Ishikawa (cell line): Measurements from ENCODE around the gene PPA1.

Source experiments
- CEBPB ChIP-seq: IDR thresholded peaks from 2 replicates; pipeline ENCODE4 v1.6.1; 2012
- CREB1 ChIP-seq: IDR thresholded peaks from 2 replicates; pipeline ENCODE4 v1.6.1; 2012; ENCODE audit warnings: low read depth
- EGR1 ChIP-seq: IDR thresholded peaks from 2 replicates; pipeline ENCODE4 v1.6.1; 2012
- EP300 ChIP-seq: IDR thresholded peaks from 2 replicates; pipeline ENCODE4 v1.6.1; 2012; ENCODE audit warnings: borderline replicate concordance
- FOXM1 ChIP-seq: IDR thresholded peaks from 2 replicates; pipeline ENCODE4 v1.6.1; 2012; ENCODE audit warnings: low read depth, borderline replicate concordance
- MAX ChIP-seq: IDR thresholded peaks from 2 replicates; pipeline ENCODE4 v1.6.1; 2012
- NFIC ChIP-seq: IDR thresholded peaks from 2 replicates; pipeline ENCODE4 v1.6.1; 2012
- RAD21 ChIP-seq: IDR thresholded peaks from 2 replicates; pipeline ENCODE4 v1.6.1; 2012; ENCODE audit warnings: low read depth
- REST ChIP-seq: IDR thresholded peaks from 2 replicates; pipeline ENCODE4 v1.6.1; 2012; ENCODE audit warnings: low read depth, mild to moderate bottlenecking
- TAF1 ChIP-seq: IDR thresholded peaks from 2 replicates; pipeline ENCODE4 v1.6.1; 2012; ENCODE audit warnings: low read depth, mild to moderate bottlenecking
- TCF12 ChIP-seq: IDR thresholded peaks from 2 replicates; pipeline ENCODE4 v1.6.1; 2012; ENCODE audit warnings: low read depth
- TEAD4 ChIP-seq: IDR thresholded peaks from 2 replicates; pipeline ENCODE4 v1.6.1; 2012
- USF1 ChIP-seq: IDR thresholded peaks from 2 replicates; pipeline ENCODE4 v1.6.1; 2012
- YY1 ChIP-seq: IDR thresholded peaks from 2 replicates; pipeline ENCODE4 v1.6.1; 2012; ENCODE audit warnings: low read depth
- ZBTB7A ChIP-seq: IDR thresholded peaks from 2 replicates; pipeline ENCODE4 v1.6.1; 2012; ENCODE audit warnings: low read depth

Gene PPA1

GRCh38 chr10:70197235-70197945 is 35.8 kb downstream of the PPA1 start:
- TF ChIP-seq MAX, result no peak
- TF ChIP-seq YY1, result no peak
- TF ChIP-seq ZBTB7A, result no peak
- TF ChIP-seq CREB1, result no peak
- no peak for TF ChIP-seq REST
- no peak for TF ChIP-seq NFIC
- no peak for TF ChIP-seq EP300
- no peak for TF ChIP-seq RAD21
- no peak for TF ChIP-seq TEAD4
- TF ChIP-seq TAF1, result no peak
- TF ChIP-seq USF1, result no peak
- no peak for TF ChIP-seq TCF12
- no peak for TF ChIP-seq FOXM1
- no peak for TF ChIP-seq CEBPB

GRCh38 chr10:70193391-70193844 is 39.8 kb downstream of the PPA1 start:
- no peak for TF ChIP-seq TCF12
- TF ChIP-seq USF1, result no peak
- TF ChIP-seq EGR1, result no peak
- TF ChIP-seq NFIC, result no peak
- no peak for TF ChIP-seq ZBTB7A
- TF ChIP-seq YY1, result no peak
- no peak for TF ChIP-seq RAD21
- no peak for TF ChIP-seq REST
- TF ChIP-seq TAF1, result no peak

GRCh38 chr10:70192326-70192968 is 40.8 kb downstream of the PPA1 start:
- TF ChIP-seq YY1 (no peak), REST (no peak), TAF1 (no peak), ZBTB7A (no peak), TEAD4 (no peak), EGR1 (no peak), NFIC (no peak), CEBPB (no peak), EP300 (no peak), USF1 (no peak)

GRCh38 chr10:70191972-70192305 is 41.3 kb downstream of the PPA1 start:
- TF ChIP-seq CEBPB (0 out of 2 replicates have a peak, but pooled peaks have one; percentile 2), EP300 (no peak)
